GM19455 (cell line): ENCODE results near the gene HLA-A.
"Not testable (repeated sequence)": the region's sequence is repeated elsewhere in the genome, so short reads cannot be mapped to it uniquely, and the experiment has no call there.

ENCODE experiments used
- ATAC-seq: cut with Tn5 transposase; IDR thresholded peaks from one replicate; pipeline ENCODE4 v1.9.1; 2021; ENCODE audit not compliant: unreplicated experiment

Gene HLA-A

DNA sequence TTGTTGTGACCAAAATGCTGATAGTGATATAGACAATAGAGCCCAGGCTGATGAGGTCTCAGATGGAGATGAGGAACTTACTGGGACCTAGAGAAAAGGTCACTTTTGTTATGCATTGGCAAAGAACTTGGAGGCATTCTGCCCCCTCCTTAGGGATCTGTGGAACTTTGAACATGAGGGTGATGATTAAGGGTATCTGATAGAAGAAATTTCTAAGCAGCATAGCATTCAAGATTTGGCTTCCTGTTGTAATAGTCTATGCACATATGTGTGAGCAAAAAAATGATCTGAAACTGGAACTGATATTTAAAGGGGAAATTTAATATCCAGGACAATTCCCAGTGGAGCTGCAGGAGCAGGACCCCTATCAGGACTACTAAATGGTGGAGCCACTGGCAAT, 17.1 kb downstream of the HLA-A start:
- no peak for ATAC-seq

DNA sequence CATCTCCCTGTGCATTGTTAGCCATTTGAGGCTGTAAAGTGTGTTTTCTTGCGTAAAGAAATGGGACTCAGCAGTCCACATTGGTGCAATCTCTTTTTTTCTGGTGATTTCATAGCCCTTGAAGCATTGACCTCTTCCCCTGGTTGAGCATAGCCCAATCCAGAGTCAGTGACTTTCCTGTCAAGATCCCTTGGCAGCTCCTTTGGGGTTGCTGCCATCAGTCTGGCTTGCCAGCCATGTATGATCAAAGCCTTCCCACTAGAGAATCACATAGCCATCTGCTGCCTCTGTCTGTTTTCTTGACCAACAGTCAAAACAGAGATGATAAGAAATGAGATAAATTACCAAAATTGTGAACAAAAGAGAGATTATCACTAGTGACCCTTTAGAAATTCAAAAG, 19.6 kb downstream of the HLA-A start:
- no peak for ATAC-seq

DNA sequence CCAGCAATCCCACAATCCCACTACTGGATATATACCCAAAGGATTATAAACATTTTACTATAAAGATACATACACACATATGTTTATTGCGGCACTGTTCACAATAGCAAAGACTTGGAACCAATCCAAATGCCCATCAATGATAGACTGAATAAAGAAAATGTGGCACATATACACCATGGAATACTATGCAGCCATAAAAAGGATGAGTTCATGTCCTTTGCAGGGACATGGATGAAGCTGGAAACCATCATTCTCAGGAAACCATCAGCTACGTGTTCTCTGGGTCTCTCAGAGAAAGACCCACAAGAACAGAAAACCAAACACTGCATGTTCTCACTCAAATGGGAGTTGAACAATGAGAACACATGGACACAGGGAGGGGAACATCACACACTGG, 21.4 kb downstream of the HLA-A start:
- not testable (repeated sequence) for ATAC-seq

DNA sequence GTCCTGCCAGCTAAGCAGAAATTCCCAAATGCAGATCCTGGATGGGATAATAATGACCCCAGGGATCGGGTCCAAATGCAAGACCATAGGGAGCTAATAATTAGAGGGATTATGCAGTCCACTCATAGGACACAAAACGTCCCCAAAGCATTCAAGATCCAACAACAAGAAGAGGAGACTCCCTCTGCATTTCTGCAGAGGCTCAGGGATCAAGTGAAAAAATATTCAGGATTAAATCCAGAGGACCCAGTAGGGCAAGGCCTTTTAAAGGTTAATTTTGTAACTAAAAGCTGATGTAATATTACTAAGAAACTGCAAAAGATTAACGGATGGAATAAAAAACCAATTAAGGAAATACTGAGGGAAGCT, 22.2 kb downstream of the HLA-A start:
- no peak for ATAC-seq

DNA sequence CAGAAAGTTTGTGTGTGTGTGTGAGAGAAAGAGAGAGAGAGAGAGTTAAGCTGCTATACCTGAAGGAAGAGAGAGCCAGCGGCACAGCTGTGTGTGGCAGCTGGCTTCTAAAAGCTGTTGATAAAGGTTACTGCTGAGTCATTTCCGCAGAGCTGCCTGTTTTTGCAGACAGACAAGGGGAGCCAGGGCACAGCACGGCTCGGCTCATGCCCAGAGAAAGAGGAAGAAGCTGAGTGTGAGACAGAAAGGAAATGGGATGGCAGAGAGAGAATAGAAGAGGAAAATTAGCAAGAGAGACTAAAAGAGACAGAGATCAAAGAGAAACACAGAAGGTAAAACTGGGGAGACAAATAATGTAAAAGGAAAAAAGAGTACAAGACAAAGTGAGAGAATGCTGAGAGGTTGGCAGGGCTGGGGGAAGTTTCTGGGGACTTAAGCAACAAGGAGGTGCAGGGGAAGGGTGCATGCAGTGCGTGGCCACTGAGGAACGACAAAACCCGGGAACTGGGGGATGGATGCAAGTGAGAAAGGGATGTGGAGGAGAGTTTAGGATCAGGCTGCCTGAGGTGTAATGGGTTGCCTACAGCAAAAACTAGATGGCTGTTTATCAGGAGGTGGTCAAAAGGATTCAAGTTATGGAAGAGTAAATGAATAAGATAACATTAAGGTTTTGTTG, 22.7 kb downstream of the HLA-A start:
- peak; percentile 95 for ATAC-seq

DNA sequence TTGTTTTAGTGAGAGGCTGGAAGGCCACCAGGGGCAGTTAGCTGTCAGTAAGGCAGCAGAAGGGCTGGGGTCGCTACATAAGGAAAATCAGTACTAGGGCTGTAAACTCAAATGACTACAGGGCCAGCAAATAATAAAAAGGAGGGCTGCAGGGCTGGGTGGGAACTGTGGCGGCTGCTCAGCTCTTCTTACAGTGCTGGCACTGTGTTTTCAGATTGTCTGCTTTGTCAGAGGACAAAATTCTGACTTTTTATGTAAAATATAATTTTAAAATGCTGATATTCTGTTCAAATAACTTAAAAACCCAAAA, 23.2 kb downstream of the HLA-A start:
- ATAC-seq = no peak

DNA sequence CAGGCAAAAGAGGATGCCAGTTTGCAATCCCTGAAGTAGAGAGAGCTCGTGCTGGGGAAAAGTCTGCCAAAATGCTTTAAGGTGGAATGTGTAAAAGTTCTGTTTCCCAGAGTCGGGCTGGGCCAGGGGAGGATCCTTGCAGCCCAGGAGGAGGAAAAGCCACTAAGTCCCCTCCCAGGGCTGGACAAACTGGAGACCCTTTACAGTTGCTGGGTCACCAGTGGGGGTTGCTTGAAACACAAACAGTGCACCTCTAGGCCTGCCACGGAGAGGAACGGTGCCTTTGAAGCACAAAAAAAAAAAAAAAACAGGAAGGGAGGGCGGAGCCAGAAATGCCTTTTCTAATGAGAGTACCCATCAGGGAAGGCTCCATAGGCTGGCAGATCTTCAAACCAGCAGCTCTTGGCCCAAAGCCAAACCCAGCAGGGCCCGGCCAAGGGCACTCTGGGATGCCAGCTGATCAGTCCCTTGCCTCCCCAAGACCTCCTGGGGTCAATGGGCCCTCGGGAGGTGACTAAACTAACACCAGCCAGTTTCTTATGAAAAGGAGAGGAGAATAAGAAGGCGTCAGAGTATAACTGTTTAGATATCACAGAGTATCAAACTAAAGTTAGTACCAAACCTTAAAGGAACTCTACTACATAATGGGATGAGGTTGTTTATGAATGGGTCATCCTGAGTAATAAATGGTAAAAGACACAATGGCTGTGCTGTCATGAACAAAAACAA, 23.7 kb downstream of the HLA-A start:
- no peak for ATAC-seq

DNA sequence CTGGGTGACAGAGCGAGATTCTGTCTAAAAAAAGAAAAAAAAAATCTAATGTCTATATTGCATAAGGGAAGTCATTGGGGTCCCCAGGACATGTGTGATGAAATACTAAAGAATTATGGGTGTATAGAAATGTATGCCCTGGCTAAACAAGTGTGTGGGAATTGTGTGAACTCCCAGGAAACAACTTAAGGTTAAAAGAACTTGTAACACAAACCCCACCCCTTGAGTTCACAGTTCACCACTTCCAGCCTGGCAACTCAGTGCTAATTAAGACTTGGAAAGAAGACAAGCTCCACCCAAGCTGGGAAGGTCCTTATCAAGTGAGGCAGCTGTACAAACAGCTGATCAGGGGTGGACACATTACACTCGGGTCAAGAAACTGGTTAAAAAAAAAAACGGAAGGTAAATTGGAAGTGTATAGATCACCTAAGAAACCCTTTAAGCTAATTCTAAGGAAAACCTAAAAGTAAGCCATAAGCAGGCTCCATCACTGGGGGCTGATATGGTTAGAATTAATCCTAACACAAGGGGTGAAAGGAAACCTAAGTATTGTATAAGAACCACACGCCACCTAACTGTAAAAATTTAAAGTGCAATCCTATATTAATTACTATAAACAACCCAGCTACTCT, 25.2 kb downstream of the HLA-A start:
- no peak for ATAC-seq

DNA sequence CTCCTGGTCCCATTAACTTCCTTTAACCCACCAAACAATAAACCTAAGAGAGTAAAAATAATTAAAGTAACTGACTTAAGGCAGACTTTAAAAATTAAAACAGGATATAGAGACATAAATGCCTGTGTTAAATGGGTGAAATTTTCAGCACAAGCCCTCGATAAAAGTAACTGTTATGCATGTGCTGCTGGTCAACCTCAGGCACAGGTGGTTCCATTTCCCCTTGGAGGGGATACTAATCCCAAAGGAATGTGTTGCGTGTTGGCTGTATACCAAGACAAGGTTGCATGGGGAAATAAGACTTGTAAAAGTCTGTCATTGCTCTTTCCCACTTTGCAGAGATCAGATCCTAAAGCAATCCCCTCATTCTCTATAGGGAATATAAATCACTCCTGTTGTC, 25.8 kb downstream of the HLA-A start:
- no peak for ATAC-seq

DNA sequence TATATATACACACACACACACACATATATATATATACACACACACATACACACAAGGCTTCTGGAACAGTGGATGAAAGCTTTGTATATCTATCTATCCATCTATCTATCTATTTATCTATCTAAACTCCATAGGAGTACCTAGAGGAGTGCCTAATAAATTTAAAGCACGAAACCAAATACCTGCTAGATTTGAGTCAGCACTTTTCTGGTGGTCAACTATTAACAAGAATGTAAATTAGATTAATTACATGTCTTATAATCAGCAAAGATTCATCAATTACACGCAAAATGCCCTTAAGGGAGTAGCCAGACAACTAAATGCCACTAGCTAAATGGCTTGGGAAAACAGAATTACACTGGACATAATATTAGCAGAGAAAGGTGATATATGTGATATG, 26.6 kb downstream of the HLA-A start:
- no peak for ATAC-seq

DNA sequence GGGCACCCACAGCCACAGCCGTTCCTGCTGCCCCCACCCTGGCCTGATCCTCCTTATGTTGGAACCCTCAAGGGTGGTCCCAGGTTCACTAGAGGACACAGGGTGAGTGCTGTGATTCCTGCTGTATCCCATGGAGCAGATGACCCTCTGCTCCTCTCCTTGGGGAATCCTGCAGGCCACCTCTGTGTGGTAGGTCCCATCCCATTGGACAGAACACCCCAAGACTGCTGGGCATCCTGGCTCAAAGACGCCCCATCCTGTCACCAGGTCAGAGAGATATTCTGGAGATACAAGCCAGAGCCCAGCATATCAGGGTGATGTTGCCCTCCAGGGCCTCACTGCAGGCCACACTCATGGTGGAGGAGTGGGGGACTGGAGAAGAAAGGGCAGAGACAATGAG, 28.4 kb downstream of the HLA-A start:
- no peak for ATAC-seq

DNA sequence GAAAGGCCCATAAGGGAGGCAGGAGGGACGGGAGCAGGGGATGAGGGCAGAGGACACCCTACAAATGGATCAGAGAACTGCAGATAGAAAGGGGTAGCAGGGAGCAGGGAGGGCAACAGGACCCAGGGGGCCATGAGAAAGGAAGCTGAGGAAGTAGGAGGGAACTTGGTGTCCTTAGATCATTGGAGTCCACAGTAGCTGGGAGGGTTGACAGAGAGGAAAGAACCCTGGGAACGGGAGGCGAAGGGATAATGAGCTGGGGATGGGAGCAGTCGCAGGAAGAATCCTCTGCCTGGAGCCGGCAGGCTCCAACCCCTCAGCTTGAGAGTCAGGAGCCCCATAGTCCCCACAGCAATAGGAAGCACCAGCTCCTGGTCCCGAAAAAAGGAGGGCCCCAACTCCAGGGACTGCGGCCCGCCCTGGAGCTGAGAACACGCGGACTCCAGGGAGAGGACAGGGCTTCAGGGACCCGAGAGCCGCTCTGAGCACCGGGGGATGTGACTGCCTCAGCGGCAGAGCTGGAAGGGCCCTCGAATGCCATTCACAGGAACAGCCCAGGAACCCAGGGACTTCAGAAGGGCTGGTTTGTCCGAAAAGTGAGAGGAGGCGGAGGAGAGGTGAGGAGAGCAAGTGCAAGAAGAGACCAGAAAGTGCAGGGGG, 32.7 kb downstream of the HLA-A start:
- no peak for ATAC-seq

DNA sequence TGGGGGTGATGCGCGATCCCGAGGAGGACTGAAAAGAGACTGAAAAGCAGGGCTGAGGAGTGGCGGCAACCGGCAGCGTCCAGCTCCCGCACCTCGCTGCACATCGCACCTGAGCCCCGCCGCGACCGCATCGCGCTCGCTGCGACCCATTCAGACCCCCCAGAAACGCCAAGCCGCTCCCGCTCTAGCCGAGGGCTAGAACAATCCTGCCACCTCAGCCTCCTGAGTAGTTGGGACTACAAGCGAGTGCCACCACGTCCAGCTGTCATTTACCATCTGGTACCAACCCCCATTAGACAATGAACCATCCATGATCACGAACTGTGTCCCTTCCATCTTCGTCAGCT, 33.2 kb downstream of the HLA-A start:
- ATAC-seq = no peak

DNA sequence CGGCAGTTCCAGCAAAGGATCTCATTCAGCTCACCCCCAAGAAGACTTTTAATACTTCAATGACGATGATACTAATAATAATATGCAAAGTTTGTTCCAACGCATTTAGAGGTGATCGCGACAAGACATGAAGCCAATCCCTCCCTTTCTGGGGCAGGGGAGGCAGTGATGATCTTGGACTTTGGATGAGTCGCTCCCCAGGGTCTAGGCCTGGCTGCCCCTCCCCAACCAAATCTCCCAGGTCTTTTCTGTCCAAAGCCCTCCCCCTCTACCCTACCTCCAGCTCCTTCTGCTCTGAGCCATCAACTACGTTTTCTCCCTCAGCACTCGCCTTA, 33.9 kb downstream of the HLA-A start:
- ATAC-seq = no peak

DNA sequence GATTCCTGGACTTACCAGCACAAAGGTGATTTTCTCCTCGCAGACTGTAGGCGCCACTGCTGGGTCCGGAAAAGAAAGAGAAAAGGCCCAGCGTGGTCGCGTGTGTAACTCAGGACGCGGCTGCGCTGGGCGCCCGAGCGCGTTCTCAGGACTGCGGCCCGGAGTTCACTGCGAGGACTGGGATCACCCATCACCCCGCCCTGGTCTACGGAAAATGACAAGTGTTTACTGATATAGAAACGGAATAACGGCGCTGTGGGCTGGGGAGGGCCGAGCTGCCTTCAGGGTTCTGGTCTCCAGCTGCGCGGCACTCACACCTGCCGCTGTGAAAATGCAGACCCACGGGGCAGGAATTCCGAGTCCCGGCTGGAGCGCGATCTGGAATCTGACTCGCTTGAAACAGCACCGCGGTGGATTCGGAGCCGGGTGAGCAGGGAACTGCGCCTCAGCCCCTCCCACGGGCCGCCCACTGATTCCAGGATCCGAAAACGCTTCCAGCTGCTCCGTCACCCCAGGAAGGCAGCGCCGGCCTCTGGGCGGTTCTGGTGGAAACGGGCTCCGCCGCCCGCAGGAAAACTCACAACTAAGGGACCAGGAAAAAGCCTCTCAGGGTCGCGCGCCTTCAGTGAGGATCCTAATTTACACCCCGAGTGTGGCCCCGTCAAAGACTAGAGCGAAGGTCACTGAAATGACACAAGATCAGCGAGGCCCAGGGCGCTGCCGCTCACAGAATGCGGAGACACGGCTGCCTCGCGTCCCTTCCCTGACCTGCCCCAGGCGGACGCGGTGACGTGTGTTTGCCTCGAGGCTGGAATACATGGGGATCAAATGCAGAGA, 34.5 kb downstream of the HLA-A start:
- ATAC-seq = no peak

DNA sequence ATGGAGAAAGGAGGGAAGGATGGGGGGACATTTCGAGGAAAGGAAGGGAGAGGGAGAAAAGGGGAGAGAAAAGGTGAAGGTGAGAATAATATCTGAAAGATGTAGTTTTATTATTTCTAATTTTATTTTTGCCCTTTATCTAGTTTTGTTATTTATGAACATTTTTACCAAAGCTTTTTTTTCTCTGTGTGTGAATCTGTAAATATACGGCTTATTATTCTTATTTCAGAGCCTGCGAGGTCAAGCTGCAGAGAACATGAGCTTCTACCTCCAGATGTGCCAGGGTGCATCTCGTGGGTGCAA, 35.0 kb downstream of the HLA-A start:
- no peak for ATAC-seq

DNA sequence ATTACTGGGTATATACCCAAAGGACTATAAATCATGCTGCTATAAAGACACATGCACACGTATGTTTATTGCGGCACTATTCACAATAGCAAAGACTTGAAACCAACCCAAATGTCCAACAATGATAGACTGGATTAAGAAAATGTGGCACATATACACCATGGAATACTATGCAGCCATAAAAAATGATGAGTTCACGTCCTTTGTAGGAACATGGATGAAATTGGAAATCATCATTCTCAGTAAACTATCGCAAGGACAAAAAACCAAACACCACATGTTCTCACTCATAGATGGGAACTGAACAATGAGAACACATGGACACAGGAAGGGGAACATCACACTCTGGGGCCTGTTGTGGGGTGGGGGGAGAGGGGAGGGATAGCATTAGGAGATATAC, 37.7 kb downstream of the HLA-A start:
- ATAC-seq = not testable (repeated sequence)

DNA sequence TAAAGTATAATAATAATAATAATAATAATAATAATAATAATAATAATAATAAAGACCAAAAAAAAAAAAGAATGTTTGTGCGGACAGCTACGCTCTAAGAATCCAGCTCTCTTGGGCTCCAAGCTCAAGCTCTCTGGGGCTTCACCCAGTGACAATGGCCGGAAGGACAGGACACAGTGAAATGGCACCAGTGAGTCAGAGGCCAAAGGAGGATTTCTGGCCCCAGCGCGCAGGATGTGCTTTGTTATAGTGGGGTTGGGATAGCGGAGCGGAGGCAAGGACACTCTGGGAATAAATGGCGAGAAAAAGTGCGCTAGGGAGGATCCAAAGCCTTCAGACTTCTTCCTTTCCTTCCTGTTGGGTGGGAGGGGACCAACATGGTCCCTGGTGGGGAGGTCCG, 38.2 kb downstream of the HLA-A start:
- ATAC-seq = no peak

DNA sequence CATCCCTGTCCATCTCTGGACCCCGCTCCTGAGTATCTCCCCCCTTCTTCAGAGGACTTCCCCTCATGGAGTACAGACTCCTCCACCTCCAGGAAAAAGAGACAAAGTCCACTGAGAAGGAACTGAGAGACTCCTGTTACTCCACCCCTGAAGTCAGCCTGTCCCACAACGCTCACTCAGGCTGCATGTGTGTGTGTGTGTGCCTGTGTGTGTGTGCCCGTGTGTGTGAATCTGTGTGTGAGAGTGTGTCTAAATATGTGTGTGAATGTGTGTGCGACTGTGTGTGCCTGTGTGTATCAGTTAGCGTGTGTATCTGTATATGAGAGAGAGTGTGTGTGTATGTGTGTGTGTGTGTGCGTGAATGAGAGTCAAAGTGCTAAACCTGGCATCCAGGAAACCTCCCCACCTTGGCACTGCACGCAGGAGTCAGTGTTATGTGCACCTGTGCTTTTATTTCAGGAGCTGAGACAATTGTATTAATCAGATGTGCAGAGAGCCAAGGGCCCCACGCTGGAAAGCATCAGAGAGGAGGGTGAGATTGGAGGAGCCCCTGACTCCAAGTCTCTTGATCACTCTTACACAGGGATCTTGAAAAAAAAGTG, 39.0 kb downstream of the HLA-A start:
- no peak for ATAC-seq

DNA sequence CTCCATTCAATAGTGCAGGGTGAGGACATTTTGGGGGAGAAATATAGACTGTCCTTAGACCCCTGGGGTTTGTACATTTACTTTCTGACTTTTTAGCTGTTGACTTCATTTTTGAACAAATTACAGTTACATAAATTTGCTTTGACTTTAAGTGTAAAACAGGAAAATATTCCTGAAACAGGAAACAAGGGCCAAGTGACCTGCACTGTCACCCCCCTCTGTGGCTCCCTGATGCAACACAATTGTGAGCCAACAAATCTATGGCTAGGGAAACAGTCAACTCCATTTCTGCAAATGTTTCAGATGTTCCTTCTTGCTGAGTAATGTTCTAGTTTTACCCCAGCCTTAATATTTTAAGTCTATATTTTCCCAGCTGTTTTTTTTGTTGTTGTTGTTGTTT, 39.8 kb downstream of the HLA-A start:
- no peak for ATAC-seq

DNA sequence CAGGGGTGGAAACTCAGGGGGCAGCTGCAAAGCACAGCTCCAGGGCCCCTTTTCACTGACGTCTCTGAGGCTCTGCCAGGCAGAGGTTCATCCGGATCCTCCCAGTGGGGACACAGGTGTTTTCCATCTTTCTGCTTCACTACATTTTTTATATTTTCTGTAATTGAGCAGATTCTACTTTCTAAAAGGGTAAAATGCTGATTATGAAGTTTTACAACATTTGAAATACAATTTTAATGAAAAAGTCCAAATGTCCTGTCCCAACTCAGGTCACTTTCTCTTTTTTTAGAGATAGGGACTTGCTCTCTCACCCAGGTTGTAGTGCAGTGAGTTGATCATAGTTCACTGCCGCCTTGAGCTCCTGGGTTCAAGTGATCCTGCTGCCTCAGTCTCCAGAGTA, 41.9 kb downstream of the HLA-A start:
- no peak for ATAC-seq
